K562 (cell line): ENCODE data around the gene LASP1. TPM values are rescaled to one million over a fixed set of nuclear protein-coding genes. Genes with fewer than 3 reads are reported as not detected.
A peak's percentile ranks its signal among the peaks of the same experiment; 100 is the strongest.

Source experiments
- ATF7 ChIP-seq: fragments of 450-650 bp; IDR thresholded peaks from 2 replicates; pipeline ENCODE4 v1.7.1; 2014; ENCODE audit warnings: mild to moderate bottlenecking, moderate library complexity
- FUS ChIP-seq: fragments of 200-400 bp; formaldehyde crosslinking; optimal IDR thresholded peaks from 2 replicates; pipeline ENCODE3; 2017; ENCODE audit warnings: low read depth, low read length
- ILK ChIP-seq: fragments of 450-650 bp; IDR thresholded peaks from 2 replicates; pipeline ENCODE4 v1.6.1; 2016; ENCODE audit warnings: missing genetic modification characterization, low read depth, mild to moderate bottlenecking, missing compliant biosample characterization, moderate library complexity, borderline replicate concordance
- NELFE ChIP-seq: IDR thresholded peaks from 2 replicates; pipeline ENCODE4 v1.6.1; 2011; ENCODE audit warnings: mild to moderate bottlenecking; ENCODE audit not compliant: insufficient read depth, insufficient read length
- NR4A1 ChIP-seq, 2 experiments: fragments of 250-450 bp in 1 of 2; fragments of 450-650 bp in 1 of 2; sonication (Bioruptor Pico) in 1 of 2; IDR thresholded peaks; 2 replicates each; pipeline versions ENCODE4 v1.4.0 to v1.6.1; 2016 to 2020; ENCODE audit warnings: mild to moderate bottlenecking in 2 of 2, missing compliant biosample characterization in 1 of 2, missing genetic modification characterization in 1 of 2, moderate library complexity in 1 of 2
- RCOR1 ChIP-seq, 2 experiments: IDR thresholded peaks; 2 replicates each; pipeline ENCODE4 v1.6.1; 2012; ENCODE audit warnings: low read depth in 2 of 2, low read length in 2 of 2, borderline replicate concordance in 1 of 2, improper control_type of control experiment in 1 of 2
- SMARCA4 ChIP-seq: fragments of 450-650 bp; IDR thresholded peaks from 2 replicates; pipeline ENCODE4 v1.6.1; 2016
- ZBTB49 ChIP-seq: sonication (generic); formaldehyde crosslinking; IDR thresholded peaks from 2 replicates; pipeline ENCODE4 v1.8.0; 2022; ENCODE audit warnings: missing genetic modification reagents, mild to moderate bottlenecking, borderline replicate concordance
- ZNF668 ChIP-seq: fragments of 250-450 bp; sonication (Bioruptor Pico); IDR thresholded peaks from 2 replicates; pipeline ENCODE4 v1.8.0; 2022; ENCODE audit warnings: mild to moderate bottlenecking, inconsistent platforms
- polyA plus RNA-seq, 8 experiments: library from polyadenylated mRNA; depleted of rRNA in 4 of 8; stranded (reverse) in 5 of 8; unstranded in 3 of 8; fragments of >200 nt; fragmentation: Nextera tagmentation in 2 of 8; fragmentation: Illumina TruSeq in 1 of 8; extraction: Ambion mirVana in 2 of 8; extraction: Trizol in 1 of 8; gene quantifications; 2 replicates each; pipeline versions ENCODE4 v1.2.1 to v1.2.3, GENCODE V29; 2011 to 2014; ENCODE audit warnings: inconsistent platforms in 1 of 8, missing spikeins in 1 of 8
- total RNA-seq, 7 experiments: library from RNA; depleted of rRNA in 6 of 7; stranded (reverse); fragments of >200 nt in 6 of 7; fragmentation: Illumina TruSeq in 2 of 7; extraction: Trizol in 2 of 7; gene quantifications; 2 replicates each; pipeline versions ENCODE4 v1.2.1 to v1.2.3, GENCODE V29; 2011 to 2021; ENCODE audit warnings: low replicate concordance in 1 of 7
- TF ChIP-seq, protein P1 (sequence below): fragments of 250-450 bp; sonication (Bioruptor Pico); IDR thresholded peaks from 2 replicates; pipeline ENCODE4 v1.4.0; 2020; ENCODE audit warnings: mild to moderate bottlenecking
- TF ChIP-seq, protein P2 (sequence below): fragments of 450-650 bp; IDR thresholded peaks from 2 replicates; pipeline ENCODE4 v1.6.1; 2016; ENCODE audit warnings: low read depth

LASP1 gene
- total and polyA plus RNA-seq, 9 of the 15 experiments (the other 6 are each of a cell fraction or from before 2014, with no cell fraction given), result 23.0 to 125 (median 55.3) TPM

GRCh38 chr17:38869526-38870258 is at the start of gene LASP1 (continued):
- TF ChIP-seq ZBTB49, result no peak
- TF ChIP-seq ILK (tag), result no peak
- TF ChIP-seq SMARCA4, result no peak
- no peak for TF ChIP-seq ZNF668 (CRISPR knock-in tag)
- peak; percentile 17; the same call in 1 of the 2 replicates for TF ChIP-seq ATF7
- TF ChIP-seq, protein P1, sequence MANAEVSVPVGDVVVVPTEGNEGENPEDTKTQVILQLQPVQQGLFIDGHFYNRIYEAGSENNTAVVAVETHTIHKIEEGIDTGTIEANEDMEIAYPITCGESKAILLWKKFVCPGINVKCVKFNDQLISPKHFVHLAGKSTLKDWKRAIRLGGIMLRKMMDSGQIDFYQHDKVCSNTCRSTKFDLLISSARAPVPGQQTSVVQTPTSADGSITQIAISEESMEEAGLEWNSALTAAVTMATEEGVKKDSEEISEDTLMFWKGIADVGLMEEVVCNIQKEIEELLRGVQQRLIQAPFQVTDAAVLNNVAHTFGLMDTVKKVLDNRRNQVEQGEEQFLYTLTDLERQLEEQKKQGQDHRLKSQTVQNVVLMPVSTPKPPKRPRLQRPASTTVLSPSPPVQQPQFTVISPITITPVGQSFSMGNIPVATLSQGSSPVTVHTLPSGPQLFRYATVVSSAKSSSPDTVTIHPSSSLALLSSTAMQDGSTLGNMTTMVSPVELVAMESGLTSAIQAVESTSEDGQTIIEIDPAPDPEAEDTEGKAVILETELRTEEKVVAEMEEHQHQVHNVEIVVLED (CRISPR knock-in tag), result peak; percentile 44; the same call in 1 of the 2 replicates
- no peak for TF ChIP-seq NR4A1 (CRISPR knock-in tag; IDR thresholded peaks at IDR 0.05)
- TF ChIP-seq NR4A1 (tag; IDR thresholded peaks at IDR 0.05), result peak; percentile 62; the same call in 1 of the 2 replicates
- TF ChIP-seq RCOR1 (IDR thresholded peaks at IDR 0.05; ENCODE audit: borderline replicate concordance in 1 of 2, low read depth in 2 of 2, low read length in 2 of 2), result peak; percentile 3 to 44; a peak in 1 of 4 replicates
- TF ChIP-seq FUS, result no peak
- peak; percentile 44 for TF ChIP-seq NELFE
- TF ChIP-seq, protein P2, sequence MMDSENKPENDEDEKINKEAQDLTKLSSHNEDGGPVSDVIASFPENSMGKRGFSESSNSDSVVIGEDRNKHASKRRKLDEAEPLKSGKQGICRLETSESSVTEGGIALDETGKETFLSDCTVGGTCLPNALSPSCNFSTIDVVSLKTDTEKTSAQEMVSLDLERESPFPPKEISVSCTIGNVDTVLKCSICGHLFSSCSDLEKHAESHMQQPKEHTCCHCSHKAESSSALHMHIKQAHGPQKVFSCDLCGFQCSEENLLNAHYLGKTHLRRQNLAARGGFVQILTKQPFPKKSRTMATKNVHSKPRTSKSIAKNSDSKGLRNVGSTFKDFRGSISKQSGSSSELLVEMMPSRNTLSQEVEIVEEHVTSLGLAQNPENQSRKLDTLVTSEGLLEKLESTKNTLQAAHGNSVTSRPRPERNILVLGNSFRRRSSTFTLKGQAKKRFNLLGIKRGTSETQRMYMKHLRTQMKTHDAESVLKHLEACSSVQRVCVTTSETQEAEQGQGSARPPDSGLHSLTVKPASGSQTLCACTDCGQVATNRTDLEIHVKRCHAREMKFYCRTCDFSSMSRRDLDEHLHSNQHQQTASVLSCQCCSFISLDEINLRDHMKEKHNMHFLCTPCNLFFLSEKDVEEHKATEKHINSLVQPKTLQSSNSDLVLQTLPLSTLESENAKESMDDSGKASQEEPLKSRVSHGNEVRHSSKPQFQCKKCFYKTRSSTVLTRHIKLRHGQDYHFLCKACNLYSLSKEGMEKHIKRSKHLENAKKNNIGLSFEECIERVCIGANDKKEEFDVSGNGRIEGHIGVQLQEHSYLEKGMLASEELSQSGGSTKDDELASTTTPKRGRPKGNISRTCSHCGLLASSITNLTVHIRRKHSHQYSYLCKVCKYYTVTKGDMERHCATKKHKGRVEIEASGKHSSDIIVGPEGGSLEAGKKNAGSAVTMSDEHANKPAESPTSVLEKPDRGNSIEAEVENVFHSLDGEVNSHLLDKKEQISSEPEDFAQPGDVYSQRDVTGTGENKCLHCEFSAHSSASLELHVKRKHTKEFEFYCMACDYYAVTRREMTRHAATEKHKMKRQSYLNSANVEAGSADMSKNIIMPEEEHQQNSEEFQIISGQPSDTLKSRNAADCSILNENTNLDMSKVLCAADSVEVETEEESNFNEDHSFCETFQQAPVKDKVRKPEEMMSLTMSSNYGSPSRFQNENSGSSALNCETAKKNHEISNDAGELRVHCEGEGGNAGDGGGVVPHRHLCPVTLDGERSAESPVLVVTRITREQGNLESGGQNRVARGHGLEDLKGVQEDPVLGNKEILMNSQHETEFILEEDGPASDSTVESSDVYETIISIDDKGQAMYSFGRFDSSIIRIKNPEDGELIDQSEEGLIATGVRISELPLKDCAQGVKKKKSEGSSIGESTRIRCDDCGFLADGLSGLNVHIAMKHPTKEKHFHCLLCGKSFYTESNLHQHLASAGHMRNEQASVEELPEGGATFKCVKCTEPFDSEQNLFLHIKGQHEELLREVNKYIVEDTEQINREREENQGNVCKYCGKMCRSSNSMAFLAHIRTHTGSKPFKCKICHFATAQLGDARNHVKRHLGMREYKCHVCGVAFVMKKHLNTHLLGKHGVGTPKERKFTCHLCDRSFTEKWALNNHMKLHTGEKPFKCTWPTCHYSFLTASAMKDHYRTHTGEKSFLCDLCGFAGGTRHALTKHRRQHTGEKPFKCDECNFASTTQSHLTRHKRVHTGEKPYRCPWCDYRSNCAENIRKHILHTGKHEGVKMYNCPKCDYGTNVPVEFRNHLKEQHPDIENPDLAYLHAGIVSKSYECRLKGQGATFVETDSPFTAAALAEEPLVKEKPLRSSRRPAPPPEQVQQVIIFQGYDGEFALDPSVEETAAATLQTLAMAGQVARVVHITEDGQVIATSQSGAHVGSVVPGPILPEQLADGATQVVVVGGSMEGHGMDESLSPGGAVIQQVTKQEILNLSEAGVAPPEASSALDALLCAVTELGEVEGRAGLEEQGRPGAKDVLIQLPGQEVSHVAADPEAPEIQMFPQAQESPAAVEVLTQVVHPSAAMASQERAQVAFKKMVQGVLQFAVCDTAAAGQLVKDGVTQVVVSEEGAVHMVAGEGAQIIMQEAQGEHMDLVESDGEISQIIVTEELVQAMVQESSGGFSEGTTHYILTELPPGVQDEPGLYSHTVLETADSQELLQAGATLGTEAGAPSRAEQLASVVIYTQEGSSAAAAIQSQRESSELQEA, result no peak
